Endometrium (tissue), 2 donors: ENCODE measurements around the gene TXNDC9.
"Not testable (repeated sequence)": the region's sequence is repeated elsewhere in the genome, so short reads cannot be mapped to it uniquely, and the experiment has no call there.

Experiments
- FAIRE-seq: peaks from 2 replicates; lab custom pipeline; 2012; peaks lifted over from hg19 to GRCh38; lab: Jason Lieb, UNC
- donor health status: control.
- donor health status: control.

TXNDC9 gene, protein sequence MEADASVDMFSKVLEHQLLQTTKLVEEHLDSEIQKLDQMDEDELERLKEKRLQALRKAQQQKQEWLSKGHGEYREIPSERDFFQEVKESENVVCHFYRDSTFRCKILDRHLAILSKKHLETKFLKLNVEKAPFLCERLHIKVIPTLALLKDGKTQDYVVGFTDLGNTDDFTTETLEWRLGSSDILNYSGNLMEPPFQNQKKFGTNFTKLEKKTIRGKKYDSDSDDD

DNA sequence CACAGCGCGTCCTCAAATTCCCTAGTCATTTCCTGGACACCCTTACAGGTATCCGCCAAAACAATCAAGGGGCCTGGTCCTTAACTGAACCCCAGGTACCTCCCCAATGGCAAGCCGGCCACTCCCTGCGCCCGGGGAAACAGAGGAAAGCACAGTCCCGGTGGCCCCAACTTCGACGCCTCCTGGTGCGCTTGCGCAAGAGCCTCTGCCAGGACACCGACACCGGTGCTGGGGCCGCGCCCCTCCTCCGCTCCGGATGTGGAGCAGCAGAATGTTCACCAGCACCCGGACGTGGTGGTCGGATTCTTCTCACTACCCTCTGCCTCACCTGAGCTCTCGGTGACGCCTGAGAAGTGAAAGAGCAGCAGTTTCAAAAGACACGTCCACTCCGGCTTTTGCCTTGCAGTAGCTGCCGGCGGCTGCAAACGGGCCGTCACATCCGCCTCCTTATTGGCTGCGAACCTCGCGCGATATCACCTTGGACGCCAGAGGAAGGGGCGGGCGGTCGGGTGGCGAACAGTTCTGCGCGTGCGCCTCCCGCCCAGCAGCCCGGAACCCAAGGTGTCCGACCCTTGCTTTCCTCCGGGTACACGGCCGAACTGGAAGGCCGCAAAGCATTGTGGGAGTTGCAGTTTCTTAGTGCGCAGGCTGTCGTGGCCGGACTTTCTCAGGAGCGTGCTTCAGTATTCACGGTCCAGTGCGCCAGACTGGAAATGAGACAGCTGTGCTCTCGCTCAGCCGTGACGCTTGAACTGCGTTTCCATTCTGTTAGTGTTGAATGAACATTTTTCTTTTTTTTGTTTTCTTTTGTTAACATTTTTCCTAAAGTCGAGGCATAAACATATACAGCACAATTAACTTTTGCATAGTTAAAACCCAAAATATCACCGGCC lies at the start of gene TXNDC9:
TSS of gene TXNDC9 (minus strand) at position 423 of the 893 bp plus-strand sequence. CDS start 3,123 bp downstream, outside the sequence.
- peak; percentile 94 for FAIRE-seq

DNA sequence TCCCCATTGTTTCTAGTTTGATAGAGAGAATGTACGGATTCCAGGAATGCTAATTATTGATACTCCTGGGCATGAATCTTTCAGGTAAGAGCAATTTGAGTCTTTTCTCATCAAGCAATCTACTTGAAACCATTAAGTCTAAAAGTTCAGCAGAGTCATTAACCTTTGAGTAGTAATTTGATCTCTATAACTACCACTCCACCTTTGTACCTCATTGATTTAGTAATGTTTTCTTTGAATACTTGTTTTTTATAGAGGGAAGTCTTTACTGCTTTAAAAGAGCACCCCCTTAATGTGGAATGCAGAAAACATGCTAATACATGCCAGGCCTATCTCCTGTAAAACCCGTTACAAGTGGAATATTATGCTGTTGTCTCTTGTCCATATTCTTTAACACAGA lies 46.0 kb upstream of the TXNDC9 start:
- FAIRE-seq, result no peak

DNA sequence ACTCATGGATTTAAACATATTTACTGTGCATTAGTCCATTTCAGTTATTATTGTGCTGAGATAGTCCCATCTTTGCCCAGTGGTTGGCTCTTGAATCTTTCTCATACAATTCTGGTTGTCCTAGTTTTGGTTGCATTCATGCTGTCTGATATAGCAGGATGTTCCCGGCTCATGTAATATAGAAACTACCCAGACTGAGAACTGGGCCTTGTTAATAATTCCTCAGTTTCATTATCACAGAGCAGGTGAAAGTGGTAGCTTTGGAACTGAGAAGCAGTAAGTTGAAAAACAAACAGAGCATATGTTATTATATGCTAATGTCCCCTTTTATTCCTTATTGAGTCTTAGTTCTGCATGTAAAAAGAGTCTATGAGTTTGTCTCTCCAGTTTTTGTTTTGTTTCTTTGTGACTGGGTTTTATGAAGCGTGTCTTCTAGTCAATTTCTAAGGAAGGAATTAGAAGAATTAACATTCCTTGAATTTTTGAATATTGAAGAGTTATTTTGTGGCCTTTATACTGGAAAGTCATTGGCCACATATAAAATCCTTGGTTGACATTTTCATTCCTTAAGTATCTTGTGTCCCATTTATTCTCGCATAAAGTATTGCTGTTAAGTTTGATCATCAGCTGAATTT lies 44.4 kb upstream of the TXNDC9 start:
- FAIRE-seq, result no peak

DNA sequence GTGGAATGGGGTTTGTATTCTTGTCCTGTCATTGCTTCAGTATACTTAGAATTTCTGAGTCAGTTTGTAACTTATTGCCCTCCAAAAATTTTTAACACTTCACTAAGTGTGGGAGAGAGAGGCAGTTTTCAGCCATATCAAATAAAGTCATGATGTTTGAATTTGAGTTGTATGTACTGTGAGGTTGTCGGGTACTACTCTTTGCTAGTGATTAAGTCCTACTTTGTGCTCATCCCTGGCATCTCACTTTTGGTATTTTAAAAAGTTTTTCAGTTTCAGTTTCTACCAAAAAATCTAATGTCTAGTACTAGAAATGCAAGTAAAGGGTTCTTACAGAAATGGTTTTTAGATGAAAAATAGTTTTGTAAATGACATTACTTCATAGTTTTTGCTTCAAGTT lies 41.7 kb upstream of the TXNDC9 start:
- FAIRE-seq, result no peak

DNA sequence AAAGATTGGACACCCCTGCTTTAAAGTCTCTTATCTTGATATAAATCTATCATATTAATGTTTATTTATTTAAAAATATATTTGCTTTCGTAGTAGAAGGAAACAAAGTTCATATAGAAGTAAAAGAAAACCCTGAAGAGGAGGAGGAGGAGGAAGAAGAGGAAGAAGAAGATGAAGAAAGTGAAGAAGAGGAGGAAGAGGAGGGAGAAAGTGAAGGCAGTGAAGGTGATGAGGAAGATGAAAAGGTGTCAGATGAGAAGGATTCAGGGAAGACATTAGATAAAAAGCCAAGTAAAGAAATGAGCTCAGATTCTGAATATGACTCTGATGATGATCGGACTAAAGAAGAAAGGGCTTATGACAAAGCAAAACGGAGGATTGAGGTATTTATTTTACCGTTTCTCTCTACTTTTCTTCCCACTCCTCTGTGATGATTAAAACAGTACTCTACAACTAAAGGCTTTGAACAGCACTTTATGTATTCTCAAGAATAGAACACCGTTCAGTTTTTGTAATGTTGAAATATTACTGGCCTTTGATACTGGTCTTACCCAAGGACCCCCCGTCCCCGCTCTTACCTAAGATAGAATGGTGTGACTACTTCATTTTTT lies 40.2 kb upstream of the TXNDC9 start:
- FAIRE-seq, result no peak

DNA sequence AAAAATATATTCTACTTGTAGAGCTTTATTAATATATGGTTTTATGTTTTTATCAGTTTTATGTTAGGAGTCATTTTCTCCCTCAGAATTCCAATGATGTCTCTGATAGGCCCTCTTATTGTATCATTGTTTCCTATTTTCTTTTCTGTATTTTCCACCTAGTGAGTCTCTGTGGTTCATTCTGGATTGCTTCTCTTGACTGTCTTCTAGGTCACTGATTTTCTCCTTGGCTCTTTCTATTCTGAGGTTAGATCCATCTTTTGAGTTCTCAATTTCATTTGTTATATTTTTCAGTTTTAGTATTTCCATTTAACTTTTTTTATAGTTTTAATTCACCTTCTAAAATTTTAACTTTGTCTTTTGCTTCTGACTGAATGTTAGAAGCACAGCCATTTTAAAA lies 38.6 kb upstream of the TXNDC9 start:
- no peak for FAIRE-seq

DNA sequence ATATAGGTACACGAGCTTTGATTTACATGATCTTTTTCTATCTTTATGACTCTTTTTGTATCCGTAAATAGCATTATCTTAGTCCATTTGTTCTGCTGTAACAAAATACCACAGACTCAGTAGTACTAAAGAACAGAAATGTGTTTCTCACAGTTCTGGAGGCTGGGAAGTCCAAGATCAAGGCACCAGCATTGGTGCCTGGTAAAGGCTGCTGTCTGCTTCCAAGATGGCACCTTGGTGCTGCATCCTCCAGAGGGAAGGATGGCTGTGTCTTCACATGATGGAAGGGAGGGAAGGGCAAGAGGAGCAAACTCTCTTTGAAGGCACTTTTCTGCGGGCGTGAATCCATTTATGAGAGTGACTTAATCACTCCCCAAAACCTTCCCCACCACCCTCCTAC lies 37.0 kb upstream of the TXNDC9 start:
- FAIRE-seq, result no peak

DNA sequence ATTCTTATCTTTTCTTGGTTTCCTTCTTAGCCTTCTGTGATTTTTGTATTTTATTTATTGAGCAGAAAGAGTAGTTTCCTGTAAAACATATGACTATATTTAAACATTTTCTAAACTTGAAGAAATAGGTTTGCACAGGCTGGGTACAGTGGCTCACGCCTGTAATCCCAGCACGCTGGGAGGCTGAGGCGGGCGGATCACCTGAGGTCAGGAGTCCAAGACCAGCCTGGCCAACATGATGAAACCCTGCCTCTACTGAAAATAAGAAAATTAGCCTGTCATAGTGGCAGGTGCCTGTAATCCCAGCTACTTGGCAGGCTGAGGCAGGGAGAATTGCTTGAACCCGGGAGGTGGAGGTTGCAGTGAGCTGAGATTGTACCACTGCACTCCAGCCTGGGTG lies 32.7 kb upstream of the TXNDC9 start:
- not testable (repeated sequence) for FAIRE-seq

DNA sequence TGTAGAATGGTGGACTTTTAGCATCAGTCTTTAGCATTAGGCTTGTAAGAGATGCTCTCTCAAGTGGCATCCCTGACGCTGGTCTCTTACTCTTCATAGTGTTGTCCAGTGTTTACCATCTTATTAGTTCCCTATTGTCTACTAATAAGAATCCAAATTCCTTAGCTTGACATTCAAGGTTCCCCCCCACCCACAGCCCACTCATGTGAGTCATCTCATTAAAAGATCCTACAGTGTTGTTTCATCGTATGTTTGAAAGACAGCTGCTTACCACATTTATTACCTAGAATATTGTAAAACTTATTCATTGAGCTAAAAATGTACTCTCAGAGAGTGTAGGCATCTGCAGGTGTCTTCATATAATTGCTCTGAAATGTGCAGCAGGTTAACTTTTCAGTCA lies 29.5 kb upstream of the TXNDC9 start:
- no peak for FAIRE-seq

DNA sequence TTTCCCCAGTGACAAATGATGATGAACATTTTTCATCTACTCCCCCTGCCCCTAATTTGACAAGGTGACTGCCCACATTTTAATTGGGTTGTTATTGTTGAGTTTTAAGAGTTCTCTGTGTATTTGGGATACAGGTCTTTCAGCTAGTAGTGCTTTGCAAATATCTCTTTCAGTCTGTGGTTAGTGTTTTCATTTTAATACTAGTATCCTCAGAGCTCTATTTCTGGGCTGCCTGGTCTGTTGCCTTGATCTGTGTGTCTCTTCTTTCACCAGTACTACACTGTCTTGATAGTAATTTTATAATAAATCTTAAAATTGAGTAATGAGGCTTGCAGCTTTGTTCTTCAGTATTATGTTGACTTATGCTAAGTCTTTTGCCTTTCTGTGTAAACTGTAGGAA lies 20.7 kb upstream of the TXNDC9 start:
- FAIRE-seq, result no peak

DNA sequence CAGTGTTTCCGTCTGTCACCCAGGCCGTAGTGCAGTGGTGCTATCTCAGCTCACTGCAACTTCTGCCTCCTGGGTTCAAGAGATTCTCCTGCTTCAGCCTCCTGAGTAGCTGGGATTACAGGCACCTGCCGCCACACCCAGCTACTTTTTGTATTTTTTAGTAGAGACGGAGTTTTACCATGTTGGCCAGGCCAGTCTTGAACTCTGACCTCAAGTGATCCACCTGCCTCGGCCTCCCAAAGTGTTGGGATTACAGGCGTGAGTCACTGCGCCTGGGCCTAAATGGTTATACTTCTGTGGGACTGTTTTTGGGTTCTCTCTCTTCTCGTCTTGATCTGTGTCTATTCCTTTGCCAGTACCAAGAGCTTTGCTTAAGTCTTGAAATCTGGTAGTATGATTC lies 18.7 kb upstream of the TXNDC9 start:
- FAIRE-seq, result not testable (repeated sequence)

DNA sequence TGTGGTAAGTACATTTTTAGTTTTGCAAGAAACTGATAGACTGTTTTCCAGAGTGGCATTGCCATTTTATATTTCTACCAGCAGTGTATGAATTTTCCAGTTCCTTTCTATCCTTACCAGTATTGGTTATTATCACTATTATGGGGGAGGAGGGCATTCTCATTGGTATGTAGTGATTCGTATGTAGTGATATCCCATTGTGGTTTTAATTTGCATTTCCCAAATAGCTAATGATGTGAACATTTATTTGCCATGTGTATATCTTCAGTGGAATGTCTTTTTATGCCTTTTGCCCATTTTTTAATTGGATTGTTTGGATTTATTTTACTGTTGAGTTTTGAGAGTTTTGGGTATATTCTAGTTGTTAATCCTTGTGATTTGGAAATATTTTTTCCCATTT lies 17.9 kb upstream of the TXNDC9 start:
- peak; percentile 18 for FAIRE-seq

DNA sequence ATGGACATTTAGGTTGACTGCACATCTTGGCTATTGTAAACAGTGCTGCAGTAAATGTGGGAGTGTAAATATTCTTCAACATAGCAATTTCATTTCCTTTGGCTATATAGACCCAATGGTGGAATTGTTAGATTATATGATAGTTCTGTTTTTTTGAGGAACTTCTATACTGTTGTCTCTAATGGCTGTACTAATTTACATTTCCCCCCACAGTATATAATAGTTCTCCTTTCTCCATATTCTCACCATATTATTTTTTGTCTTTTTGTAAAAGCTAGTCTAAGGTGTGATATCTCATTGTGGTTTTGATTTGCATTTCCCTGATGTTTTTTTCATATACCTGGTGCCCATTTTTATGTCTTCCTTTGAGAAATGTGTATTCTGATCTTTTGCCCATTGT lies 14.1 kb upstream of the TXNDC9 start:
- no peak for FAIRE-seq

DNA sequence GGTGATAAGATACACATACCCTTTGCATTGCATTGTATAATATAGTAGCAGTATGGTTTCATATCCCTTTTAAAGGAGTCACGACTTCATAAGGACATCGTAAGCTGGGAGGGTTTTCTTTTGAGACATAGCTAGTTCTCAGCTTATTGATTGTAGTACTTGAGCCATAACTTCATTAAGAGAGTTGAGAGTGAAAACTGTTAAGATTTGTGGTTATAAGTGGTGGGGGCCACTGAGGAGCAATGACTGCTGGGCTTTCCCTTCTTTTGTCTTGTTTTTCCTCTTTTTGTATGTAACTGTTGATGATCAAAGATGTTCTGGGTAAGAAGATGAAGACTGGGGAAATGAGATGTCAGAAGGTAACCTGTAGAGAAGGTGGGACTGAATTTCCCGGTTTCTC lies 12.0 kb upstream of the TXNDC9 start:
- no peak for FAIRE-seq

DNA sequence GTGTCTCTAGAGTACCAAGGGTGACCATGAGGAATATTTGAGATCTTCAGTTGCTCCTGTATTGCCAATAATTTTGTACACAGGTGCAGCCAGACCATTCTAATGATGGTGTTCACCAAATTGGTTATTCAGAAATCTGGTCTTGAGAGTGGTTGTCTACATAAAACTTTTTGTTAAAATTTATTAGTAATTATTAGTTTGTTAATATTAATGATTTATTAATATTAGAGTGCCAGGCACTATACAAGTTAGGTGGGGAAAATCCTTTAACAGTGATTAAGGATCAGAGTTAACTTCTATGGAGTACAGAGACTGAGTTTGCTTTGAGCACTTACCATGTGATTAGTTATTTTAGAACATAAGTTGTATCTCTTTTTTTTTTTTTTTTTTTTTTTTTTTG lies 10.1 kb upstream of the TXNDC9 start:
- no peak for FAIRE-seq

DNA sequence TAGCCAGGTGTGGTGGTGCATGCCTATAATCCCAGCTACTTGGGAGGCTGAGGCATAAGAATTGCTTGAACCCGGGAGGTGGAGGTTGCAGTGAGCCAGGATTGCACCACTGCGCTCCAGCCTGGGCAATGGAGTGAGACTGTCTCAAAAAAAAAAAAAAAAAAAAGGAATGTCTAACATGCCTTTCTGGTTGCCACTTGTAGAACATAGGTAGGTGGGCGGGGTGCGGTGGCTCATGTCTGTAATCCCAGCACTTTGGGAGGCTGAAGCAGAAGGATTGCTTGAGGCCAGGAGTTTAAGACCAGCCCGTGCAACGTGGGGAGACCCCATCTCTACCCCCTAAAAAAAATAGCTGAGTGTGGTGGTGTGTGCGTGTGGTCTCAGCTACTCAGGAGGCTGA lies 9.3 kb upstream of the TXNDC9 start:
- FAIRE-seq, result not testable (repeated sequence)

DNA sequence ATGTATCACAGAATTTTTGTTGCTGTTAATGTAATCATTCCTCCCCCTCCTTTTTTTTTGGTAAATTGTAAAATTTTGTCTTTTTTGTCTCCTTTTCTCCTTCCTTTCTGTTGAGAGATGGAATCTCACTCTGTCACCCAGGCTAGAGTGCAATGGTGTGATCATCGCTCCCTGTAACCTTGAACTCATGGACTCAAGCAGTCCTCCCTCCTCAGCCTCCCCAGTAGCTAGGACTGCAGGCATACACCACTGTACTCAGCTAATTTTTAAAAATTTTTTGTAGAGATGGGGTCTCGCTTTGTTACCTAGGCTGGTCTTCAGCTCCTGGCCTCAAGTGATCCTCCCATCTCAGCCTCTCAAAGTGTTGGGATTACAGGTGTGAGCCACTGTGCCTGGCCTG lies 6.4 kb upstream of the TXNDC9 start:
- FAIRE-seq, result no peak

DNA sequence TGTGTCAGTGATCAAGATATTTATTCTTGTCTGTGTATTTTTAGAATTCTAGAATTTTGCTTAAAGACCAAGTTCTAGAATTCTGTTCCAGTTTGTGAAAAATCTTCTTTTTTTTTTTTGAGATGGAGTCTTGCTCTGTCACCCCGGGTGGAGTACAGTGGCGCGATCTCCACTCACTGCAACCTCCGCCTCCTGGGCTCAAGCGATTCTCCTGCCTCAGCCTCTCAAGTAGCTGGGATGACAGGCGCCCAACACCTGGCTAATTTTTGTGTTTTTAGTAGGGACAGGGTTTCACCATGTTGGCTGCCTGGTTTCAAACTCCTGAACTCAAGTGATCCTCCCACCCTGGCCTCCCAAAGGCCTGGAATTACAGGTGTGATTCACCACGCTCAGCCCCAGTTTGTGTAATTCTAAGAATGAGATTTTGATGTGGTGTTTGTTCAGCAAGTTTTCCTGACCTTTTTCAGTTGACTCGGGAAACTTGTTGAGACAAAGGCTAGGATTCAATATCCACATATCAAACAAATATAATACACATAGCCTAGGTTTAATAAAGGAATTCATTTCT lies 4.6 kb upstream of the TXNDC9 start:
- no peak for FAIRE-seq

DNA sequence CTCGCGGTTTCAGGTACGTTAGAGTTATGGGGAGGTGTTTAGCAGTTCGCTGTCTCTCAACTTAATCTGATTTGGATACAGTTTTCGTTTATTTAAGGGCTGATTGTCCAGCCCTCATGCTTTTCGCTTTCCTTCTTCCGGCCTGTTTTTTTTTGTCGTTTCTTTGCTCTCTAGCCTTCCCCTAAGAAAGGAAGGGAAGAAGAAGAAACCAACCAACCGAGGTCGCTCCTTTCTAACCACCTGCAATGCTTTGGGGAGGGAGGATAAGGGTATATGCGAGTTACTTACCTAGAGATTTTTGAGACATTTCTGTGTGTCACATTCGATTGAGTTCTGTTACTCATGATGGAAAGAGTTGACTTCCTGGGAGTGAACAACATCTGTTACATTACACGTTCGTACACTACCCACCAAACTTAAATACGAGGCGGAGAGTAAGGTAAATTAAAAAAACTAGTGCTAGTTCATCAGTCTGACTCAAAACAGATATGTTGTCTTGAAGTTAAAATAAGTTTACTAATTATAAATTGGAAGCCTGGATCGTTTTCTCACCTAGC lies 2.0 kb upstream of the TXNDC9 start:
- no peak for FAIRE-seq

DNA sequence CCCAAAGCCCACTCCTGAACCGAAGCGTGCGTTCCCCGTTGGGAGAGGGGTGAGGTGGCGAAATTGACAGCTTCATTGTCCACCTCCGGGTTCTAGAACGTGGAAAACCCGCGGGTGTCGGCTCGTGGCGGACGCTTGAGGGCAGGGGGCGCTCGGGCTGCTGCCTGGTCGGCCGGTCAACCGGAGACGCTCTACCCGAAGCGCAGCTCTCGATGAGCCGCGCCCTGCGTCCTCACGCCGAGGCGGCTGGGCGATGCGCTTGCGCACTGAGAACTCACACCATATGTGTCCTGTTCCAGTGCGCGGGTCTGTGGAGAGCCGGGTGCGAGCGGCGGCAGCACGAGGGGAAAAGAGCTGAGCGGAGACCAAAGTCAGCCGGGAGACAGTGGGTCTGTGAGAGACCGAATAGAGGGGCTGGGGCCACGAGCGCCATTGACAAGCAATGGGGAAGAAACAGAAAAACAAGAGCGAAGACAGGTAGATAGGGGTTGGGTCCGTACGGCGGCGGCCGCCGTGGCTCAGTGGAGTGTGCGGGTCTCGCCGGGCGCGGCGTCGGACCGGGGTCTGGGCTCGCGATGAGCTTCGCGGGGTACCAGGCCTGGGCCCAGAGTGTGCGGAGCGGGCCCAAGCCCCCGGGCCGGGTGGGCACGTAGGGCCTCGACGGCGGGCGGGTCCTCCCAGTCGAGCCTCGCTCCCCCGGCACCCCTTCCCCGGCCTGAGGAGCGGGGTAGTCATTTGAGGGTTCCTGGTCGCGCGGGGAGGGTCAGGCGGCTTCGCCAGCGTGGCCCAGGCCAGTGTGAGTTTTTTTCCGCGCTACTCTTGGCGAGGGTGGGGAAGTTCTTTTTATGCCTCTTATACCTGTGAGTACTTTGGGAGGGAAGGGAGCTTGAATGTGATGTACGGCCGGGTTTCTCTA lies 1.2 kb upstream of the TXNDC9 start, which contains the start of gene EIF5B:
TSS of gene EIF5B (plus strand) at position 277 of the 916 bp plus-strand sequence. CDS start at position 443, 166 bp downstream.
- FAIRE-seq, result peak; percentile 39

DNA sequence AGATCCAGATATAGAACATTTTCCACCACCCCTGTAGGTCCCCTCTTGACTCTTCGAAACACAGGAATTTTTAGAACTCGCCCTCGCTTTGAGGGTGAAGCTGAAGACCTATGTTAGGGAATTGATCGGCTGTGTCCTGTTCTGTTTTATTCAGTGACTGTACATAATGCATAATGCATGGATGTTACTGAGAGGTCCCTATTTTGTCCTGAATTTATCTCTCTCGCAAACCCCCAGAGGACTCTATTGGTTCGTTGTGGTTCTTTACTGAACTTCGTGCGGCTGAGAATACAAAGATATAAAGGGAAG lies 625 bp upstream of the TXNDC9 start:
- FAIRE-seq, result no peak
